Osteocyte (in vitro differentiated cells): Measurements from ENCODE around the gene ENOX1. TPM values are rescaled to one million over a fixed set of nuclear protein-coding genes. Genes with fewer than 3 reads are reported as not detected.

Source experiments
- DNase-seq: peaks from one replicate; pipeline ENCODE4 v3.0.0; 2021; ENCODE audit warnings: mixed read lengths; ENCODE audit not compliant: unreplicated experiment; ENCODE audit errors: extremely low spot score
- H3K27ac Mint-ChIP-seq: one replicate; pipeline ENCODE4 v1.8.0; 2021; ENCODE audit warnings: mild to moderate bottlenecking, mixed read lengths; ENCODE audit not compliant: unreplicated experiment
- H3K27me3 Mint-ChIP-seq: one replicate; pipeline ENCODE4 v1.8.0; 2021; ENCODE audit warnings: mixed read lengths; ENCODE audit not compliant: unreplicated experiment
- H3K36me3 Mint-ChIP-seq: one replicate; pipeline ENCODE4 v1.8.0; 2021; ENCODE audit warnings: mixed read lengths; ENCODE audit not compliant: unreplicated experiment
- H3K4me1 Mint-ChIP-seq: one replicate; pipeline ENCODE4 v1.8.0; 2021; ENCODE audit warnings: mixed read lengths; ENCODE audit not compliant: unreplicated experiment
- H3K4me3 Mint-ChIP-seq: one replicate; pipeline ENCODE4 v1.8.0; 2021; ENCODE audit warnings: mild to moderate bottlenecking, moderate library complexity, mixed read lengths; ENCODE audit not compliant: unreplicated experiment
- H3K9me3 Mint-ChIP-seq: one replicate; pipeline ENCODE4 v1.8.0; 2021; ENCODE audit warnings: mixed read lengths; ENCODE audit not compliant: unreplicated experiment
- total RNA-seq: library from RNA; stranded (reverse); gene quantifications from 2 replicates; pipeline ENCODE4 v1.2.1, GENCODE V29; 2021
- TF ChIP-seq, protein P1 (sequence below): fragments of 200-600 bp; sonication (generic); IDR thresholded peaks from 2 replicates; pipeline ENCODE4 v1.5.0; 2021; ENCODE audit warnings: antibody characterized with exemption, mild to moderate bottlenecking, moderate library complexity

Gene ENOX1
- total RNA-seq, 1 donor from 2014 or later, result 5.9 TPM

DNA sequence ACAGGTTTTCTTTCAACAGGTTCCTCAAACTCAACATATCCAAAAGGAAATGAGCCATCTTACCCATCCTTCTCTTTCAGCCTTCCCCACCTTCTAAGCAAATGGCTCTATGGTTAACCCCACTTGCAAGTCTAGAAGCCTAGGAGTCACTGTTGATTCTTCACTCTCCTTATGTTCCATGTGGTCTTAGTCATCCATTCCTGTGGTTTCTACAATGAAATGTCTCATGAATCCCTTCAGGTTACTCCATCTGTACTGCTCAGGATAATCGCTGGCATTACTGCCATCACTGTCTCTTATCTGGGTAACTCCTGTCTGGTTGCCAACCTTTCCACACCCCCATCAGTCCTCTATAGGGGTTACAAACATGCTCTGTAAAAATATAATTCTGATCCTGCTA is 381.3 kb downstream of the ENOX1 start:
- no peaks in the 10 kb centered on the region for H3K27me3 Mint-ChIP-seq
- H3K27ac Mint-ChIP-seq, result no peak overlapping the region
- DNase-seq, result no peak
- TF ChIP-seq, protein P1, sequence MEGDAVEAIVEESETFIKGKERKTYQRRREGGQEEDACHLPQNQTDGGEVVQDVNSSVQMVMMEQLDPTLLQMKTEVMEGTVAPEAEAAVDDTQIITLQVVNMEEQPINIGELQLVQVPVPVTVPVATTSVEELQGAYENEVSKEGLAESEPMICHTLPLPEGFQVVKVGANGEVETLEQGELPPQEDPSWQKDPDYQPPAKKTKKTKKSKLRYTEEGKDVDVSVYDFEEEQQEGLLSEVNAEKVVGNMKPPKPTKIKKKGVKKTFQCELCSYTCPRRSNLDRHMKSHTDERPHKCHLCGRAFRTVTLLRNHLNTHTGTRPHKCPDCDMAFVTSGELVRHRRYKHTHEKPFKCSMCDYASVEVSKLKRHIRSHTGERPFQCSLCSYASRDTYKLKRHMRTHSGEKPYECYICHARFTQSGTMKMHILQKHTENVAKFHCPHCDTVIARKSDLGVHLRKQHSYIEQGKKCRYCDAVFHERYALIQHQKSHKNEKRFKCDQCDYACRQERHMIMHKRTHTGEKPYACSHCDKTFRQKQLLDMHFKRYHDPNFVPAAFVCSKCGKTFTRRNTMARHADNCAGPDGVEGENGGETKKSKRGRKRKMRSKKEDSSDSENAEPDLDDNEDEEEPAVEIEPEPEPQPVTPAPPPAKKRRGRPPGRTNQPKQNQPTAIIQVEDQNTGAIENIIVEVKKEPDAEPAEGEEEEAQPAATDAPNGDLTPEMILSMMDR, result no peak
- no peak overlapping the region for H3K4me3 Mint-ChIP-seq
- H3K4me1 Mint-ChIP-seq, result peaks cover 2% of the 10 kb centered on the region
- H3K9me3 Mint-ChIP-seq, result peaks cover 4% of the 10 kb centered on the region
- H3K36me3 Mint-ChIP-seq, result peaks cover 10% of the 10 kb centered on the region

DNA sequence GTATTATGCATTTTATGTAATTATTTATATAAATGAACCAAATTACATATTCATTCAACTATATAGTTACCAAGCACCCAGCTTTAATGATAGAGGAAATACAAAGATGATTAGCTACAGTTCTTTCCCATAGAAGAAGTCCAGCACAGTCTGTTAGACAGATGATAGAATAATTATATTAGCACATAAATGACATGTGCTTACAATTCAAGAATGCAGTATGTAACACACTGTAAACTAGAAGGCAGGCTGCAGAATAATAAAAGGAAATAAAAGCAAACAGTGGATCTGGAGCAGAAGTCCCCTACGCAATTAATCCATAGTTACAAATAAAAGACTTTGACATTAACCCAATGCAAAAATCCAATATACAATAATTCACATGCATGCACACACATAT is 384.4 kb downstream of the ENOX1 start:
- peaks cover 4% of the 10 kb centered on the region for H3K36me3 Mint-ChIP-seq
- H3K4me3 Mint-ChIP-seq, result no peak overlapping the region
- peaks cover 4% of the 10 kb centered on the region for H3K9me3 Mint-ChIP-seq
- no peak for DNase-seq
- no peaks in the 10 kb centered on the region for H3K27me3 Mint-ChIP-seq
- H3K4me1 Mint-ChIP-seq, result peaks cover 3% of the 10 kb centered on the region
- H3K27ac Mint-ChIP-seq, result no peak overlapping the region
- TF ChIP-seq, protein P1, result no peak

DNA sequence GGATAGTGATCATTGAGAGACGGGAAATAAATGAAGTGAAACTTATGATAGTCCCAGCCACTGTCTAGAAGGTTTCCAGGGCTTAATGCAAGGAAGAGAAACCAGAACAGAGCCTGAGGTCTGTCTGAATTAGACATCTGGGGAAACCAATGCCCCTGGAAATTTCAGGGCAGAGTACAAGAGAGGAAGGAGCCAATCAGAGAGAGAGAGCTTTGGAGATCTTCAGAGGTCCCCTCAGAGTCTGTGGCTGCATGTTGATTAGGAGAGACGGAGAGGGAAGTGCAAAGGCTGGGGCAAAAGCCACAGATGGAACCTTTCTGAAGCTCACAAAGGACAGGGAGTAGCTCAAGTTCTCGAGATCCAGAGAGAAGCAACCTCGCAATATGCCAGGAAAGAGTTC is 385.4 kb downstream of the ENOX1 start:
- DNase-seq, result no peak
- Mint-ChIP-seq H3K27ac (no peak overlapping the region), H3K9me3 (peaks cover 4% of the 10 kb centered on the region), H3K4me1 (peaks cover 11% of the 10 kb centered on the region), H3K36me3 (peaks cover 4% of the 10 kb centered on the region), H3K4me3 (no peak overlapping the region), H3K27me3 (no peaks in the 10 kb centered on the region)
- TF ChIP-seq, protein P1, result no peak

DNA sequence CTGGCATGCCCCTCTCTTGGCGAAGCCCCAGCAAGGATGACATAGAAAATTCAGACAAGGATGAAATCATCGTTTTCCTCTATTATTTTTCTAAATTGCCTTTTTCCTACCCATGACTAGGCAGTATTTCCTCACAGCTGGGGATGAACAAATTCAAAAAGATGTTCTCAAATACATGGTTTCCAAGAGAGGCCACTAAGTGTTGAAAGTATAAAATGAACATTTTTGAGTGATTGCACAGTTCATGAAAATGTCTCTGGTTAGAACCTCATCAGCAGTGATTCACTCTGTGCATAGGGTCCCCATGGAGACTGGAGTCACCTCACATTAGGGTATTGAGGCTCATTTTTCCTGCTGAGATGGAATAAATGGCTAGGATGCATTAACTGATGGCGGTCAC is 389.7 kb downstream of the ENOX1 start:
- TF ChIP-seq, protein P1, result no peak
- no peak for DNase-seq
- Mint-ChIP-seq H3K36me3 (peaks cover 1% of the 10 kb centered on the region), H3K27ac (peak overlapping the region; percentile 92), H3K27me3 (no peaks in the 10 kb centered on the region), H3K4me1 (peaks cover 11% of the 10 kb centered on the region), H3K9me3 (no peaks in the 10 kb centered on the region), H3K4me3 (no peak overlapping the region)

GRCh38 chr13:43391036-43391435 is 395.7 kb downstream of the ENOX1 start:
- H3K4me3 Mint-ChIP-seq, result no peak overlapping the region
- H3K4me1 Mint-ChIP-seq, result peaks cover under 1% of the 10 kb centered on the region
- TF ChIP-seq, protein P1, result no peak
- H3K27ac Mint-ChIP-seq, result no peak overlapping the region
- no peaks in the 10 kb centered on the region for H3K27me3 Mint-ChIP-seq
- no peak for DNase-seq
- no peaks in the 10 kb centered on the region for H3K36me3 Mint-ChIP-seq
- H3K9me3 Mint-ChIP-seq, result no peaks in the 10 kb centered on the region
